NCI-H524 (cell line): ENCODE data around the gene HAGH.

Experiments
- DNase-seq, 2 experiments: peaks; one replicate each; lab custom pipeline; 2025; lab: John Stamatoyannopoulos, UW

Gene HAGH

DNA sequence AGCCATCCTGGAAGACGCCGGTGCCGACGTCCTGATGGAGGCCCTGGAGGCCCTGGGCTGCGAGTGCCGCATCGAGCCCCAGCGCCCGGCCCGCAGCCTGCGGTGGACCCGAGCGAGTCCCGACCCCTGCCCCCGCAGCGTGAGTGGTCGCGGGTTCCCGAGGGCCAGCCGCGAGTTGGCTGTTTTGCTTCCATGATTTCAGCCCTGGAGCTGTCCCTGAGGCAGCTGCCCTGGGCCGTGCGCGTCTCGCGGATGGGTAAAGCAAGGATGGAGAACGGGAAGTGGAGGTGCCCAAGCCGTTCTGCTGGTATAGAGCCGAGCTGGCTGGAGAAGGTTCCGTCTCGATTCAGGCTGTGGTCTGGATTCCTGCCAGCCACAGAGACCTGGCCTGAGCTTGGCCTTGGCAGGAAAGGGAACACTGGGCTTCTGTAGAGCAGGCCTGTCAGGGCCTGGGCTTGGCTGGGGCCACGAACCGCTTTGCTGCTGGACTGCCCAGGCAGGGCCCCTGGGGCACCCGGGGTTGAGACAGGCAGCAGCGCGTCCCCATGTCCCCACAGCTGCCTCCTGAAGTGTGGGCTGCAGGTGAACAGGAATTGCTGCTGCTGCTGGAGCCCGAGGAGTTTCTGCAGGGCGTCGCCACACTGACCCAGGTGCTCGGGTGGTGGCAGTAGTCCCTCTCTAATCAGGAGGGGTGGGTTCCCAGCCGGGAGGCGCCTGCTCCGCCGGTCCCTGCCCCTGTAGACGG, 52.8 kb downstream of the HAGH start:
- no peak for DNase-seq

DNA sequence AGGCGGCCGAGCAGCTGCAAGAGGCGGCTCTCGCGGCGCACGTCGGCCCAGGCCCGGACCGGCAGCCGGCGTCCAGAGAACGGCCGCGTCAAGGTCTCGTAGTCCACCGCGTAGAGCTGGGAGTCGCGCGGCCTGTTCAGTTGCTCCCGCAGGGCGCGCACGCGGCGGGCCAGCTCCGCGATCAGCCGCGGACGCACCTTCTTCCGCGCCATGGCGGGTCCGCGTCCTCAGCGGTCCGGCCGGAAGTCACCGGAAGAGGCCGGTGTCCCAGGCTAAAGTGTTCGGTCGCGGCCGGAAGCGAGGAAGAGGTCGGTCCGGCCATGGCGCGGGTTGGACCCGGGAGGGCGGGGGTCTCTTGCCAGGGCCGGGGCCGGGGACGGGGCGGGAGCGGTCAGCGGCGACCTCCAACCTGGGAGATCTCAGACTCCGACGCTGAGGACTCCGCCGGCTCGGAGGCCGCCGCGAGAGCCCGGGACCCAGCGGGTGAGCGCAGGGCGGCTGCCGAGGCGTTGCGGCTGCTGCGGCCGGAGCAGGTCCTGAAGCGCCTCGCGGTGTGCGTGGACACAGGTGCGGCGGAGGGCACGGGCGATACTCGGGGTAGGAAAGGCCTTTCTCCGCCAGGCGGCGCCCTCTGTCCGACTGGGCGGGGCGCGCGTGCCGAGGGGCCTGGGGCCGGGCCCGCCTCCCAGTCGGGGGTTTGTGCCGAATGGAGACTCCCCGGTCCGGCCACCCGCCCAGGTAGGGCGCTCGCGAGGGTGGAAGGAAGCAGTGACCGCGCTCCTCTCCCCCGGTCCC, 53.5 kb downstream of the HAGH start, which contains the start of gene MRPS34:
Gene MRPS34, minus strand, starts transcription at position 227 of the 795 bp plus-strand sequence. Its CDS starts 15 bp downstream, at position 212.
- DNase-seq: peak; percentile 62 to 87

DNA sequence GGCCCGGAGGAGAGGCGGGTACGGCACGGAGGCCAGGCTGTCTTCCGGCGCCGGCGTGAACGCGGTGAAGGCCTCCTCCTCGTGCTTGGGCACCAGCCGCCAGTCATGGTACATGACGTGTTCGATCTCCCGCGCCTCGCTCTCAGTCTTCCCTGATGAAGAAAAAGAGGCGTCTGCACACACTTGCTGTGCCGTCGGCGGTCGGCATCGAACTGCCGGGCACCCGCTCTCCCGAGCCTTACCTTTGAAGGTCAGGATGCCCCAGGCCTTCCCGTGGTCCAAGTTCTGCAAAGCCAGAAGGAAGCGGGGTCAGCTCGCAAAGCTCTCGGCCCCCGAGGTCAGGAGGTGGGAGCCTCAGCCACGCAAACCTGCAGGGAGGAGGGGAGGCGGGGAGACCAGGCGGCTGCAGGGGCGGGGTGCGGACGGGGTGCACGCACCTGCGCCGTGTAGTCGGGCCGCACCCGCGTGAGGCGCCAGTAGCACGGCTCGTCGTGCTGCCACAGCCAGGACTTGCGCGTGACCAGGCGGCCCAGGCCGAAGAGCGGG, 54.2 kb downstream of the HAGH start, which contains the start of gene EME2:
Gene EME2, plus strand, starts transcription at position 449 of the 546 bp plus-strand sequence. CDS start 418 bp downstream, outside the sequence.
- DNase-seq: no peak

DNA sequence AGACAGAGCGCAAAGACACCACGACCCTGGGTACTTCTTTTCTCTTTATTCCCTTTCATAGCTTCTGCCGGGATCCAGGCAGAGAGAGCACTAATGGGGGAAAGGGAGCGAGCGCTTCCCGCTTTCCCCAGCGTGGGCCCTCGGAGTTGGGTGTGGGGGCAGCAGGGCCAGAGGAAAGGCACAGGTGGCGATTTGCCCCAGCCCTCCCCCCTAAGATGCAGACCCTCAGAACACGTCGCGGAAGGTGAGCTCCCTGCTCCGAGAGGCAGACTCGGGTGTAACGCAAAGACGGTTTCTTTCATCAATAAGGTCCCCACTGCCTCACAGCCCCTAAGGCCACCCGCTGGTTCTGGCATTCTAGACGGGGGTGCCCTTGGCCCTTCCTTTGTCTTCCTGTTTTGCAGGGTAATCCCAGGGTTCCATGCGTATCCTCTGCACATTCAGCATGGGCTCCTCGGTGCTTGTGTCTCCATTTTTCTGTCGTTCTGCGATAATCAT, 54.7 kb downstream of the HAGH start:
- DNase-seq: no peak

DNA sequence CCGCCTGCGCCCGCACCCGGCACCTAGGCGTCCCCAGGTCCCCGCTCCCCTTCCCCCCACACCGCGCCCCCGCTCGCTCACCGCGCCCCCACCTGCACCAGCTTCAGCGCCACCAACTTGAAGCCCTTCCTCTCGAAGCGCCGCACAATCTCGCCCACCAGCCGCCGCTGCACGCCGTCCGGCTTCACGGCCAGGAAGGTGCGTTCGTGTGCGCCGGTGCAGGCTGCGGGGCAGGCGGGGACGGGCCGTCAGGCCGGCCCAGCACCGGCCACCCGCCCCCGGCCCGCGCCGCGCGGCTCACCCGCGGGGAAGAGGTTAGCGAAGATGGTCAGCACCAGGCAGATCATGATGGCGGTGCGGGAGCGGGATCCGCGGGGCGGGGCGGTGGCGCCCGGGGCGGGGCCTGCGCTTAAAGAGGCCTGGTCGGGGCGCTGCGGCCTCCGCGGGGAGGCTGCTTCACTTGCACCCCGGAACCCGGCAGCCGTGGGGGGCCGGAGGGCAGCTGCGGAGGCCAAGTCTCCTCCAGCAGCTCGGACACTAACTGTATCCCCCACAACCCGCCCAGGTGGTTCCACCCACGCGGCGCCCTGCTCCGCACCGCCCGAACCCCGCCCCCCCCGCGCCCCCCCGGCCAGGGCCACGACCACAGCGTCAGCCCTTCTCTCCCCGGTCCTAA, 55.3 kb downstream of the HAGH start, which contains the start of gene NME3:
Gene NME3, minus strand, starts transcription at position 356 of the 676 bp plus-strand sequence. Its CDS starts 9 bp downstream, at position 347.
- DNase-seq: no peak

DNA sequence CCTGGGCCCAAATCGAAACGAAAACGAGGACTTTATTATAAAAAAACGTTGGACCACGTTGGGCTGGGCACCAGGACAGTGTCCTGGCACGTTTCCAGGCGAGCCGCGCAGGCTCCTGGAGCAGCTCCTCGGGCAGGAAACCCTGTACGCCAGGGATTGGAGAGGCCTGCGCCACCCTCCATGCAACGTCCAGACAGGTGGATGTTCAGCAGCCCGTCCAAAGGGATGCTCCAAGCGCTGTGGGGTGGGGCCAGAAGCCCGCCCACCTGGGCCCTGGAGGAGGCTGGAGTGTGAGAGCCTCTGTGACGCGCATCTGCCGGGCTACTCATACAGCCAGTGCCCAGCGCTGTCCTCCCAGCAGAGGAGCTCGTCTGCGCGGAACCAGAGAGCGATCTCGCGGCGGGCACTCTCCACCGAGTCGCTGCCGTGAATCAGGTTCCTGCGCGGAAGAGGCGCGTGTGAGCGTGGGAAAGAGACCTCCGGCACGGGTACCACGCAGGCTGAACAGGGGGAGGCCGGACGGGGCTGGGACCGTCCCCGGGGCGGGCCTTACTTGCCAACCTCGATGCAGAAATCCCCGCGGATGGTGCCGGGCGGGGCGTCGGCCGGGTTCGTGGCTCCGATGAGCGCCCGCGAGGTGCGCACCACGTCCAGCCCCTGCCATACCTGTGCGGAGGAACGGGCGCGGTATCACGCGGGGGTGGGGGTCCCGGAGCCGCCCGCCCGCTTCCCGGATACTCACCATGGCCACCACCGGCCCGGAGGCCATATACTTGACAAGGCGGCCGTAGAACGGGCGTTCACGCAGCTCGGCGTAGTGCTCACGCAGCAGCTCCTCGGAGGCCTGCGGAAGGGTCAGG, 56.1 kb downstream of the HAGH start:
- no peak for DNase-seq

DNA sequence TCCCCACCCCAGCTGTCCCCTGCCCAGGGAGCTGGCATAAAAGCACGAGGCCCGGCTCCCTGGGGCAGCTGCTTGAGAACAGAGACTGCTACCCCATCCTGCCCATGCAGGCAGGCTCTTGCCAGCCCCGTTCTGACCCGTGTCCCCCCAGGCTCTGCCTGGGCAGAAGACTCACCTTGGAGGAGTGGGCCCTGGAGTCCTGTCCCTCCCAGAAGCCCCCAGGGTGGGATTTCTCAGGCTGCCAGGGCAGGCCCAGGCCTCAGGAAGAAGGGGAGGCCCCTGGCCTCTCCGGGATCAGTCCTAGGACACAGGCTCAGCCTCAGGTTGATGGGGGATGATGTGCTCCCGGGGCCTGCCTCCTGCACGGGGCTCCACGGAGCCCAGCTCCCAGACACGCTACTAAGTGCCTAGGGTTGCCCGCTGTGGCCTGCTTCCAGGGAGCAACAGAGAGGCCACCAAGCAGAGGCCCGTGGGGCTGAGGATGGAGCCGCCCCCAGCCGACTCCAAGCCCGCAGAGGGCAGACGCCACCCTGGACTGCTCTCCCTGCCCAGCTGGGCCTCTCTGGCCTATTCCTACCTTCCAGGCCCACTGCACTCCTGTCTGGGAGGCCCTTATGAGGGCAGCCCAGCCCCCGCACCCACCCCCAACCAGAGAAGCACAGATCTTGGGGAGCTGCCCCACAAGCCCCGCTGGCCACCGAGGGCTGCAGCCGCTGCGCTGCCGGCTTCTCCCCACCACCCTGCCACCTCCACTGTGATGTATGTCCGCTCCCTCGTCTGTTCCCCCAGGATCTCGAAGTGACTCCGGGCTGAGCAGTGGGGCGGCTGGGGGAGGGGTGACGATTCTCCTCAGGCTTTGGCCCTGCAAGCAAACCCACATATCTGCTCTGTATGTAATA, 57.0 kb downstream of the HAGH start:
- DNase-seq: no peak

DNA sequence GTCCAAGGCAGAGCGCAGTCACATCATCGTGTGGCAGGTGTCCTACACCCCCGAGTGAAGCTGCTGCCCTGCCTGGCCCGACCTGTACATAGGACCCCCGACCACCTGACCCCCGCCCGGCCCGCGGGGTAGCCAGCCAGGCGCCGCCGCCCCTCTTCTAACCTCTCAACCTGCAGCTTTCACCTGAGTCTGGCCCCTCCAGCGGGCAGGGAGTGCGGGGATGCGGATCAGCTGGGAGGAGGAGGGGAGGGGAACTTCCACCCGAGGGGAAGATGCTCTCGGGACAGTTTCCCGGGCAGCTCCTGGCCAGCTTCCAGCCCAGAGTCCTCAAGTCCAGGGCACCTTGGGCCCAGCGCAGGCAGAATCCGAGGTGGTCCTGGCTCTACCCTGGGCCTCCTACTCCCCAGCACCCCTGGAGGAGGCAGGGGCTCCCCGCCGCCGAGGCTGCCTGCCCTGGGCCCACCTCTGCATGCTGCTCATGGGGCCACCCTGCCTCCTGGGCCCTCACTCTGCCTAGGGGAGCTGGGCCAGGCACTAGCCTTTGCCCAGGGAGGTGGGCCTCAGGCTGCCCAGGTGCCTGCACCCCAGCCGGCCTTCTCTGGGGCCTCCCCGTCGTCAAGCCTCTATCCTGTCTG, 57.7 kb downstream of the HAGH start:
- no peak for DNase-seq

DNA sequence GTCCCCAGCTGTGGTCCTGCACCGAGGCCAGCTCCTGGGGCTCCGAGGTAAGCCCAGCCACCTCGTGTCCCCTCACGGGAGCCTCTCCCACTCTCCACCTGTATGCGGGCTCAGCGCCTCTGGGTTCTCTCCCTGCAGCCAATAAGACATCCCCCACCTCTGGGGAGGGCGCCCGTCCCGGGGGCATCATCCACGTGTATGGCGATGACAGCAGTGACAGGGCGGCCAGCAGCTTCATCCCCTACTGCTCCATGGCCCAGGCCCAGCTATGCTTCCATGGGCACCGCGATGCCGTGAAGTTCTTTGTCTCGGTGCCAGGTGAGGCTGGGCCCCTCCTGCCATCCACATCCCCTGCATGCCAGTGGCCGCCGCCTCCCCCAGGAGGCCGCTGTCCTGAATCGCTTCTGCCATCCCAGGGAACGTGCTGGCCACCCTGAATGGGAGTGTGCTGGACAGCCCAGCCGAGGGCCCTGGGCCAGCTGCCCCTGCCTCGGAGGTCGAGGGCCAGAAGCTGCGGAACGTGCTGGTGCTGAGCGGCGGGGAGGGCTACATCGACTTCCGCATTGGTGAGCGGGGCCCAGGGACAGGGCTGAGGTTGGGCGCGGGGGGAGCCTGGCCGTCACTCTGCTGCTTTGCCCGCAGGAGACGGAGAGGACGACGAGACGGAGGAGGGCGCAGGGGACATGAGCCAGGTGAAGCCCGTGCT, 58.4 kb downstream of the HAGH start:
- DNase-seq: no peak

DNA sequence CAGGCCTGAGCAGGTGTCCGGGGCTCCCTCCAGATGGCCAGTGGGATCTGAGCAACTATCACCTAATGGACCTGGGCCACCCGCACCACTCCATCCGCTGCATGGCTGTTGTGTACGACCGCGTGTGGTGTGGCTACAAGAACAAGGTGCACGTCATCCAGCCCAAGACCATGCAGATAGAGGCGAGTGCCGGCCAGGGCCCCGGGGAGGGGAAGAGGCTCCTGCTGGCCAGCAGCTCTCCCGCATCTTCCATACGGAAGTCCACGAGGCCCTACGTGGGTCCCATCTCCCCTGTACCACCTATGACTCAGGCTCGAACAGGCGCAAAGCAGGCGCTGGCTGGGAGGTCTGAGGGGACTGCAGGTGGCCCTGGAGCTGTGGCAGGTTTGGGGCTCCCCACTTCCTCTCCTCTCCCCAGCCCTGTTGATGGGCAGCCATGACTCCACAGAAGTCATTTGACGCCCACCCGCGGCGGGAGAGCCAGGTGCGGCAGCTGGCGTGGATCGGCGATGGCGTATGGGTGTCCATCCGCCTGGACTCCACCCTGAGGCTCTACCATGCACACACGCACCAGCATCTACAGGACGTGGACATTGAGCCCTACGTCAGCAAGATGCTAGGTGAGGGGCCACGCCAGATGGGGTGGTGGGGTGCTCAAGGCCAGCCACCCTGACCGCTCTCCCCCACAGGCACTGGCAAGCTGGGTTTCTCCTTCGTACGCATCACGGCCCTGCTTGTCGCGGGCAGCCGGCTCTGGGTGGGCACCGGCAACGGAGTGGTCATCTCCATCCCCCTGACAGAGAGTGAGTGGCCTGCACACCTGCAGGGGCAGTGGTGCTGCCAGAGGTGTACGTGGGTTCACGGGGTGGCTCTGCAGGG, 59.3 kb downstream of the HAGH start:
- no peak for DNase-seq

DNA sequence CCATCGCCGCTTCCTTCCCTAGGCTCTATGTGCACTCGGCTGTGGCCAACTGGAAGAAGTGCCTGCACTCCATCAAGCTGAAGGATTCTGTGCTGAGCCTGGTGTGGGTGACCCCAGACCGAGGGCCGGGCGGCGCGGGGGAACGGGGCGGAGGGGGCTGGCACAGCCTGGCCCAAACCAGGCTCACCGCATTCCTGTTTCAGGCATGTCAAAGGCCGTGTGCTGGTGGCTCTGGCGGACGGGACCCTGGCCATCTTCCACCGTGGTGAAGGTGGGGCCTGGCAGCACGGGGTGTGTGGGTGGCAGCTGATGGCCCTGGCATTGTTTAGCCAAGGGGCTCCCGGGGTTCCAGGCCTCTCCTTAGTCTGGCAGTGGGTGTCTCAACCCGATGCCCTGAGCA, 59.9 kb downstream of the HAGH start:
- no peak for DNase-seq

DNA sequence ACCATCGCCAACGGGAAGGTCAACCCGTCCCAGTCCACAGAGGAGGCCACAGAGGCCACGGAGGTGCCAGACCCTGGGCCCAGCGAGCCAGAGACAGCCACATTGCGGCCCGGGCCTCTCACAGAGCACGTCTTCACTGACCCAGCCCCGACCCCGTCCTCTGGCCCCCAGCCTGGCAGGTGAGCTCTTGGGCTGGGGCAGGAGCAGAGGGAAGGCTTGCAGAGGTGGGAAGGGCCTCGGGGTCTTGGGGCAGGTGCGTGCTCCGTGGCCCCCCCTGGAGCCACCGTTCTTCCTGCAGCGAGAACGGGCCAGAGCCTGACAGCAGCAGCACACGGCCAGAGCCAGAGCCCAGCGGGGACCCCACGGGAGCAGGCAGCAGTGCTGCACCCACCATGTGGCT, 60.4 kb downstream of the HAGH start:
- DNase-seq: no peak

DNA sequence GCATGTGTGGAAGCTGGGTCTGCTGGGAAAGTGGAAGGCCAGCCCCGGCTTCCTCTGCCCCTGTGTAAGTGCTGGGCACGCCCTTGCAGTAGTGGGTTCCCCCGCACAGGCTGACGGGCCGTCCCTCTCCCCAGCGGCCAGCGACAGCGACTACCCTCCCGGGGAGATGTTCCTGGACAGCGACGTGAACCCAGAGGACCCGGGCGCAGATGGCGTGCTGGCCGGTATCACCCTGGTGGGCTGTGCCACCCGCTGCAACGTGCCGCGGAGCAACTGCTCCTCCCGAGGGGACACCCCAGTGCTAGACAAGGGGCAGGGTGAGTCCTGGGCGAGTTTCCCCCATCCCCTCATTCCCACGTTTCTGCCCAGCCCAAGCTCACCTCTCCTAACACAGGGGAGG, 60.8 kb downstream of the HAGH start:
- DNase-seq: no peak

DNA sequence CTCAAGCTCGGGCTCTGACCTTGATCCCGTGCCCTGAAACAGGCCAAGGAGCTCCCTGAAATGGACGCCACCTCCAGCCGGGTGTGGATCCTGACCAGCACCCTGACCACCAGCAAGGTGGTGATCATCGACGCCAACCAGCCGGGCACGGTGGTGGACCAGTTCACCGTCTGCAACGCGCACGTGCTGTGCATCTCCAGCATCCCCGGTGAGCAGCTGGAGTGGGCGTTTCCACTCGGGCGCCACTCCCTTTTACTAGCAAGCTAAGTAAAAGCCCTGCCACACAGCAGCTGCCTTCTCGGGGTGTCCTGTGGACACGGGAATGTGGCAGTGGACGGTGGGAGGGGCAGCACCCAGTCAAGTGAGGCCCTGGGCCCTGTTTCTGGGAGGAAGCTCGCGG, 61.7 kb downstream of the HAGH start:
- DNase-seq: no peak

DNA sequence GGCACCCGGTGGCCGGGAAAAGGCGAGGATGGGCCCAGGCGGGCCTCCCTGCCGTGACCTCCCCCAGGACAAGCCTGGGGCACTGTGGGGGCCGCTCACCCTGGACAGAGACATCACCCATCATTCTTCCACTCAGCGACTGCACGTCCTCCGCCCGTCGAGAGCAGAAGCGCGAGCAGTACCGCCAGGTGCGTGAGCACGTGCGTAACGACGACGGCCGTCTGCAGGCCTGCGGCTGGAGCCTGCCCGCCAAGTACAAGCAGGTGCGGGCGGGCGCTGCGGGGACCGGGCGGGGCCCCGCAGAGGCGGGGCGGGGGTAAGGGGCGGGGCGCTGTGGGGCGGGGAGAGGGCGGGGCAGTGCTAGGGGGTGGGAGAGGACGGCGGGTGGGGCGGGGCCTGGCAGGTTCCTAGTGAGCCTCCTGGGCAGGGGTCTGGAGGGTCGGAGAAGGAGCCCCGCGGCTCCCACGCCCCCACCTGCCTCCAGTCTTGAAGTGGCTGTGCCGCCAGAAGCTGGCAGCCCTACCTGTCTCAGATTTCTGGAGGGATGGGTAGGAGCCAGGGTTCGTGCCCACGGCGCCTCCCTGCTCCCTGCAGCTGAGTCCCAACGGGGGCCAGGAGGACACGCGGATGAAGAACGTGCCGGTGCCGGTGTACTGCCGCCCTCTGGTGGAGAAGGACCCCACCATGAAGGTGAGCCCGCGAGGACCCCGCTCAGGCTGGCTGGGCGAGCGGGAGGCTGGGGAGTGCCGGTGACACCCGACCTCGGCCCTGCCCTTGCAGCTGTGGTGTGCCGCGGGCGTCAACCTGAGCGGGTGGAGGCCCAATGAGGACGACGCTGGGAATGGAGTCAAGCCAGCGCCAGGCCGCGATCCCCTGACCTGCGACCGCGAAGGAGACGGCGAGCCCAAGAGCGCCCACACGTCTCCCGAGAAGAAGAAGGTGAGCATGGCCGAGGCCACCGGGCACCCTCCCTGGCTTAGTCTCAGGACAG, 62.8 kb downstream of the HAGH start:
- DNase-seq: peak; percentile 24 to 65

DNA sequence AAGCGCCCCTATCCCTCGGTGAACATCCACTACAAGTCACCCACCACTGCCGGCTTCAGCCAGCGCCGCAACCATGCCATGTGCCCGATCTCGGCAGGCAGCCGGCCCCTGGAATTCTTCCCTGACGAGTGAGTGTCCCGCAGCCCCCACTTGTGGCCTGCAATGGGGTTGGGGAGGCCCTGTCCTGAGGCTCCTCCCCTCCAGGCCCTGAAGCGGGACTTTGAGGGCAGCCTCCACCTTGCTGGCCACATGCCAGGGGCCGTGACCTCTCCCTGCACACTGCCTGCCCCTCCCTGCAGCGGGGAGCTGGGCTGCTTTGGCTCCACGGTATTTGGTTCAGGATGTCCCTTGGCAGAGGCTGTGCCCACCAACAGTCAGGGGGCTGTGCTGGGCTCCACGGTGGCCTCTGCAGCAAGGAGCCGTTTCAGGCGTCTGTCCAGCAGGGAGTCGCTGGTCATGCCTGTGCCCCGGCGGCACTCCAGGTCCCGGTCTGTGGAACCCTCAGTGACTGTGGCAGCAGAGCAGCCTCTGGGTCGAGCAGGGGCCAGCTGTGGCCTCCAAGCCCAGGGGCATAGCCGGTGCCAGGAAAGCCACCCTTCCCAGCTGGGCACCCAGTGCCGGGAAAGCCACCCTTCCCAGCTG, 63.6 kb downstream of the HAGH start:
- no peak for DNase-seq
